GM18526 (cell line): ENCODE measurements around the gene SERPINB6.

Source experiments
- POLR2A ChIP-seq: IDR thresholded peaks from 3 replicates; pipeline ENCODE4 v1.6.1; 2011; ENCODE audit not compliant: insufficient read length; ENCODE audit errors: extremely low read depth

The SERPINB6 gene

DNA sequence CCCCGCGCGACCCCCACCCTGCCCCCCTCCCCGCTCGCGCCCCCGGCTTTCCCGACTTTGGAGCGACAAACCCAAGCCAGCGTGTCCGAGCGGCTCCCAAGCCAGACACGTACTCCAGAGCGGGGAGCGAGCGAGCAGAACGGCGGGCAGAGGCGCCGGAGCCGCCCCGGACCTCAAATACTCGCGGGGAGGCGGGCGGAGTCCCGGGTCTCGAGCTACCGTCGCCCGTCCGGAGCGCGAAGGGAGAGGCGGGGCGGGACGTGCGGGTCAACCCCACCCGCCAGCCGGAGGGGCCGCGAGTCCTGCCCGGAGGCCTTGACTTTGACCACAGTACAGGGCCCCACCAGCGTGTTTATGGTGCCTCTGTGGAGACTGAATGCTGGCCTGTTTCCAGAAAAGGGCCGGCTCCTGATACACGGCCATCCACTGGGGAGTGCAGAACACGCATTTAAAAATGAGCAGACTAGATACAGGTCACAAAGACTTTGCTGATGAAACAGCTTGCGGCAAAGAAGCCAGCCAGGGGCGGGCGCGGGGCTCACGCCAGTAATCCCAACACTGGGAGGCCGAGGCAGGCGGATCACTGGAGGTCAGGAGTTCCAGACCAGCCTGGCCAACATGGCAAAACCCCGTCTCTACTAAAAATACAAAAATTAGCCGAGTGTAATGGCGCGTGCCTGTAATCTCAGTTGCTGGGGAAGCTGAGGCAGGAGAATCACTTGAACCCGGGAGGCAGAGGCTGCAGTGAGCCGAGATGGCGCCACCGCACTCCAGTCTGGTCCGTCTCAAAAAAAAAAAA lies at the start of gene SERPINB6:
Gene SERPINB6, minus strand, starts transcription at position 148 of the 799 bp plus-strand sequence. CDS start 12,235 bp downstream, outside the sequence.
- no peak for TF ChIP-seq POLR2A

DNA sequence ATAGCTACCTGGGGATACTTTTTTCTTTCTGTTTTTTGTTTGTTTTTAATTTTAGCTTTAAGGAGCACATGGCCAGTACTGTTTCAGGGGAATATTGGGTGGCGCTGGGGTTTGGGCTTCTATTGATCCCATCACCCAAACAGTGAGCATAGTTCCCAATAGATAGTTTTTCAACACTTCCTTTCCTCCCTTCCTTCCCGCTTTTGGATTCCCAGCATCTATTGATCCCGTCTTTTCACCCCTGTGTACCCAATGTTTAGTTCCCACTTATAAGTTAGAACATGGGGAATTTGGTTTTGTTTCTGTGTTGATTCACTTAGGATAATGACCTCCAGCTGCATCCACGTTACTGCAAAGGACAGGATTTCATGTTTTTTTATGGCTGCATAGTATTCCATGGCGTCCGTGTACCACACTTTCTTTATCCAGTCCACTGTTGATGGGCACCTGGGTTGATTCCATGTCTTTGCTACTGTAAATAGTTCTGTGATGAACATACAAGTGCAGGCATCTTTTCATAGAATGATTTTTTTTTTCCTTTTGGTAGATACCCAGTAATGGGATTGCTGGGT lies 48.5 kb upstream of the SERPINB6 start:
- no peak for TF ChIP-seq POLR2A

DNA sequence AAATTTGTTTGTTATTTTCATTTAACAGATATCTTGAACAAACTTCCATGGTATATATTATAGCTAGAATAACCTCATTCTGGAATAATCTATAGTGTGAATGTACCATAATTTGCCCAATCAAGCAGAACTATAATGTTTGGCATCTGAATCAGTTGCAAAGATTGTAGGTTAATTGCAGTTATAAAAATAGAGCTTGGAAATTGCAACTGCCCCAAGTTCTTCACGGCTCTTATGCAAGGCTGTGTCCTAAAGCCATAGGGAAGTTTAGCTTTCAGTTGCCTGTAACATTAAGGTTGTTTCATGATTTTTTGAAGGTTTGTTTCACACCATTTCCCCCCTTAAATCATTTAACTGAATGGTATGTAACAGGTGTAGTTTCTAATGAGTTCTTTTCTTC lies 47.7 kb upstream of the SERPINB6 start:
- TF ChIP-seq POLR2A, result no peak

DNA sequence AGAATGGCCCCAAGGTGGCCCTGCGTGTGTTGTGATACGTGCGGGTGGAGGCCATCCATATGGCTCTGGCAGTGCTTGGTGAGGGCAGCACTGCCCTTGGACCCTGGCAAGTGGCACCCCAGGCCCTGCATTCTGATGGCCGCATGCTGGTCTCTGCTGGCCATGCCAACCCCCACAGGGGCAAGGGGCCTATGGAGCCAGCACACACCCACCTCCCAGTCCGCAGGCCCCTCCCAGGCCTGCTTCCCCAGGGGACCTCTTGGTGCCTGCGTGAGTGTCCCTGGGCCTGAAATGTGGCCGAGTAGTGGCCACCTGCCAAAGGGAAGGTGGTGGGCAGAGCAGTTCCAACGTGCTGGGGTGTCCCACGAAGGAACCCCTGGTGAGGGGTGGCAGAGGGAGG lies 45.9 kb upstream of the SERPINB6 start:
- TF ChIP-seq POLR2A, result no peak

DNA sequence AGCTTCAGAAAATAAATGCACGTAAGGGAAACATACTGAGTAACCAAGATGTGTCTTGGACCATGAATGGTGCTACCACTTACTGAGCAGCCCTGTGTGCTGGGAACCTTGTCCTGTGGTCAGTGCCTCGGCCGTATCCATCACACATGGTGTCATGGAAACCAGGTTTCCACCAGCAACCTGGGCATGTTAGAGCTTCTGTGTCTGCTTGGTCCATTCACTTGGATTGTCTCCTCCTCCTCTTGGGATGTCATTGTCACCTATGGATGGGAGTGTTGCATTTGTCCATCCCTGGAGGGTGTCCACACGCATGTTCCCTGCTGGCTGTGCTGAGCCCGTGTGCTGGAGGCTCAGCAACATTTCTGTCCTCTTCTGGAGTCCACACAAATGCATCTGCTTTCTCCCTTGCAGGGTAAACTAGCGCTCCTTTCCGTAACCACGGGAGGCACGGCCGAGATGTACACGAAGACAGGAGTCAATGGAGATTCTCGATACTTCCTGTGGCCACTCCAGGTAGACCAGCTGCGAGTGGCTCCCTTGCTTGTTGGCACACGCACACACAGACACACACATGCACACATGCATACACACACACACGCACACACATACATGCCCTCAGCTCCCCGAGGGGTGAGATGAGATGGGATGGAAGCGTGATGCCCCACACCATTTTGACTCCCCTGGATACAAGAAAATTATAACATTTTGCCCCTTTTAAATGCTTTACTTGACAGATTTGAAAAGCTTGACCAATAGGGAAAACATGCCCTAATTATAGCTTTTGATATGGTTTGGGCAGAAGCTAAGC lies 45.3 kb upstream of the SERPINB6 start:
- no peak for TF ChIP-seq POLR2A

DNA sequence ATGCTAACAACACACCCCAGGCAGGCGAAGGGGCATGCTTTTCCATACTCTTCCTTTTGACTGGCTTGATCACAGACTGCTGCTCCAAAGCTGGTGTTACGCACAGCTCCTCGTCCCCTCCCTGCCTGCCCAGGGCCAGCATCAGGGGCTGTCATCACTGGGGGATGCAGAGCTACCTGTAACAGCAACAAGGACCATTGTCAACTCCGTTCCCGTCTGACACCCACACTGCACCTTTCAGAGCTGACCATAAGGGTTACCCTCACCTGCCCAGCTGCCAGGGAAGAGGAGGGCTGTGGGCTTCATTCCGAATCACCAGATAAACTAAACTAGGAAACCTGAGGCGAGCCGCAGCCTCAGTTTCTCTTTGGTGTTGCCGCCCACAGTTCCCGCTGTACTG lies 43.8 kb upstream of the SERPINB6 start:
- no peak for TF ChIP-seq POLR2A

DNA sequence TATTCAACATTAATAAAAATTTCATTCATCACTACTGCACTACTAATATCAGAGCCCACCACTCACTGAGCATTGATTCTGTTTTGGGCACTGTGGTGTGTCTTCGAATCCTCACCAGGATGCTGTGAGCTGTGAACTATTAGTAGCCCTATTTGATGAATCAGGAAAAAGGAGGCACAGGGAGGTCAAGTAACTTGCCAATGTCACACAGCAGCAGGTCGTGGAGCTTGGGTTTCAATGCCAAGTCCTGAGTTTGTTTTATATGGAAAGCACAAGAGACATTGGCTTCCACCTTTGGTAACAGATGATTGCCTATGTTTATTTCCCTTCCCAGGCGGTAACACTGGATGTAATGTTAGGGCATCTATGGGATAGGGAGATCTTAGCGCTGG lies 43.3 kb upstream of the SERPINB6 start:
- no peak for TF ChIP-seq POLR2A

DNA sequence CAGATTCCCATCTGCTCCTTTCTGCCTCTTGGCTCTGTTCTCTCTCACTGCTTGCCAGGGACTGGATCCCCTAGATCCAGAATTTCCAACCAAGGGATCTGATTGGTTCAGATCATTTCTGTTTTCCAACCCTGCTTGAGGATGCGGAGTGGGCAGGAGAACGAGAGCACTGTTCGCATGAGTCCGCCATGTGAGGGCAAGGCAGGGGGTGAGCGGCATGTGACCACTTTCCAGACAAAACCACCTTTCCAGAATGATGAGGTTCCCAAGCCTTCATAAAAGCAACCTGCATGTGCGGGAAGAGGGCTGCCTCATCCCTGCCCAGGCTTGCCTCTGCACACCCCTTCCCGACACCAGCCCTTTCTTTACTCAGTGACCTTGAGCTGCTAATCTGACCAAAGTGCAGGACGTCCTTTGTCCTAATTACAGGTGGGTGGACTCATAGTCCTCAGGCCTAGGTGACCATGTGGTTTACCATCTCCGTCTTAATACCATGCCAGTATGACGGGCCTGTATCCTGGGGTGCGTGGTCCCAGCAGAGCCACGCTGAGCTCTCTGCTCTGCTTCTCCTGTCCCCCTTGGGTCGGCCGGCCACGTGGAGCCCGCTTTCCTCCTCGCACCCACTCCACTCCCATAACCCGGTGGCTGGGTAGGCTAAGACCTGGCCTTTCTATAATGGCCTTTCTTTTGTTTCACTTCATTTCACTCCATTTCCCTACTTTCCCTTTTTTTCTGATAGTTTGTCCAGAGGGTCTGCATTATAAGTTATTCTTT lies 42.7 kb upstream of the SERPINB6 start:
- TF ChIP-seq POLR2A, result no peak

DNA sequence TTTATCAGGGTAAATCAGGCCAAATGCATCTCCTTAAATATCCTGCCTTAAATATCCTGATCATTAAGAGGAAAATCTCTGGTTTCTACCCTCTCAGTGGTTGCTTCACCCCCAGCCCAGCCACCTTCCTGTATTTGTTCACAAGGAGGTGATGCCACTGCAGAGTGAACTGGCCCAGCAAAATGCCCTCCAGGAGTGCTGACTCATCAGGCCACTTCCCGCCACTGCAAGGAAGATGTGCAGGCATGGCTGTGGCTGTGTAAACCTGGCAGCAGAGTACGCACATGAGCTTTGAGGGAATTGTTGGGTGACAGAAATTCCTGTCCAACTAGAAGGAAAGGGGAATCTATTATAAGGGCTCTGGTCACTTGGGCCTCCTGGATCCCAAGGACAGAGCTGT lies 42.1 kb upstream of the SERPINB6 start:
- TF ChIP-seq POLR2A, result no peak

DNA sequence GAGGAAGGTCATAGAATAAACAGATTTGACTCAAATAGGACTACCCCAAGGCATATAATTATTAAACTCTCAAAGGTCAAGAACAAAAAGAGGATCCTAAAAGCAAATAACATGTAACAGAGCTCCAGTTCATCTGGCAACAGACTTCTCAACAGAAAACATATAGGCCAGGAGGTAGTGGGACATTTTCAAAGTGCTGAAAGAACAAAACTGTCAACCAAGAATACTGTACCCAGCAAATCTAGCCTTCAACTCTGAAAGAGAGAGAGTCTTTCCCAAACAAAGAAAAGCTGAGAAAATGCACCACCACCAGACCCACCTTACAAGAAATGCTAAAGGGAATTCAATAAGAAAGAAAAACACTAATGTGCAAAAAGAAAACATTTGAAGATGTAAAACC lies 40.2 kb upstream of the SERPINB6 start:
- no peak for TF ChIP-seq POLR2A

DNA sequence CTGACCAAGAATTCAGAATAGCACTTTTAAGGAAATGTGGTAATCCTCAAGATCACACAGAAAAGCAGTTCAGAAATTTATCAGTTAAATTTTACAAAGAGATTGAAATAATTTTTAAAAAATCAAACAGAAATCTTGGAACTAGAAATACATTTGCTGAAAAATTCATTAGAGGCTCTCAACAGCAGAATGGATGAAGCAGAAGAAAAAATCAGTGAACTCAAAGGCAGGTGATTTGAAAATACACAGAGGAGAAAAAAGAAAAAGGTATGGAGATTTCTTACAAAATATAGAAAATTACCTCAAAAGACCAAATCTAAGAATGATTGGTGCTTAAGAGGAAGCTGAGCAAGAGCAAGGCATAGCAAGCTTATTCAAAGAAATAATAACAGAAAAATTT lies 39.8 kb upstream of the SERPINB6 start:
- no peak for TF ChIP-seq POLR2A

DNA sequence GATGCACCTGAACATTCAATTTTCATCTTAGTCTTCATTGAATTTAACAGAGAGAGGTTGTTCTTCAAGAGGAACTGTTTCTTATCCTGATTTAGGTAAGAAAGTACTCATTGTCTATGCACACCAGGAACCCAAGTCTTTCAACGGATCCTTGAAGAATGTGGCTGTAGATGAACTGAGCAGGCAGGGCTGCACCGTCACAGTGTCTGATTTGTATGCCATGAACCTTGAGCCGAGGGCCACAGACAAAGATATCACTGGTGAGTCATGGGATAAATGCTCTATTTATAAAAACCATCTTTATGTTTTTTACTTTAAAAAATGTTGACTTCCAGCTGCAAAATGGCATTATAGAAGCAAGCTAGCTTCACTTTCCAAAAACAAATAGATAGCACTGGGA lies 38.6 kb upstream of the SERPINB6 start:
- TF ChIP-seq POLR2A, result no peak

DNA sequence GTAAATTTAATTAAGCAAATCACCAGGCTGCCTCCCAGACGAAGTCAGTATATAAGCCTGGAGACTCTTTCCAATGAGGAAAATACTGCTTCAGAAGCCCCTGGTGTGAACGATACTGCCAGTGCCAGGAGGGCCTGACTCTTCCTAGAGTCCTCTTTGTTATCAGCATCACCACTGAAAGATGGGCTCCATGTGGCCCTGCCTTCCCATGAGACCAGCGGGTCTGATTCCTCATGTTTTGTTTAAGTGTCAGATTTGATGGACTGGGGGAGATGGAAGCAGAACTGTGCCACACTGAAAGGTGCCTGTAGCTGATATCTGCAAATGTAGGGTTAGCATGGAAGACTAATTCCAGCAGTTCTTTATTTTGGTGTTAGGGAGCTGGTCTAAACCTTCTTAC lies 36.2 kb upstream of the SERPINB6 start:
- no peak for TF ChIP-seq POLR2A

DNA sequence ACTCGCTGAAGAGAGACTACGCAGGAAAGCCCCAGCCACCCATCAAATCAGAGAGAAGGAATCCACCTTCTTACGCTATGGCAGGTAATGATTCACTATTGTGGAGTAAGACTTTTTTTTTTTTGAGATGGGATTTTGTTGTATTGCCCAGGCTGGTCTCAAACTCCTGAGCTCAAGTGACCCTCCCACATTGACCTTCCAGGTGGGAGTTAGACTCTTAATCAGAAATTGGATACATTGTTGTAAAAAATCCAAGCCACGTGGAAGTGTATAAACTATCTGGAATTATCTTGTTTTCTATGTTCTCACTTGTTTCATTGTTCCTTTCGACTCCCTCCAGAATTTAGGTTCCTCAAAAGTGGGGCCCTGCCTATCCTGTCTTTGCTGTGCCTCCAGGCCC lies 35.1 kb upstream of the SERPINB6 start:
- no peak for TF ChIP-seq POLR2A

DNA sequence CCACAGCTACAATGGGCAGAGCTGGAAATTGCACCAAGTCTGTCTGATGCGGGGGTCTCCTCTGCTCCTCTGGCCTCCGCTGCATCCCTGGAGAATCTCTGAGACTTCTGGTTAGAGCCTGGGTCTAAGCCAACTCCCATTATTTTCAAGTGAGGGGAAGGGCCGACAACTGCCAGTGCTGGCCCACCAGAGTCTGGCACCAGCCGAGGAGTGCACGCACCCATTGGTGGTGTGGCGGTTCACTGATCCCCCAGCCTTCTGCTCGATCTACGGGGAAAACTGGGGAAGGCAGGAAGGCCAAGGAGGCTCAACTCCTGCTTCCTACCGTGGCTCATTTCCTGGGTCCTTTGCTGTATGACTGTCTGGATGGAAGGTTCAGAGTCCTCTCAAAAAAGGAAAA lies 34.5 kb upstream of the SERPINB6 start:
- TF ChIP-seq POLR2A, result no peak

DNA sequence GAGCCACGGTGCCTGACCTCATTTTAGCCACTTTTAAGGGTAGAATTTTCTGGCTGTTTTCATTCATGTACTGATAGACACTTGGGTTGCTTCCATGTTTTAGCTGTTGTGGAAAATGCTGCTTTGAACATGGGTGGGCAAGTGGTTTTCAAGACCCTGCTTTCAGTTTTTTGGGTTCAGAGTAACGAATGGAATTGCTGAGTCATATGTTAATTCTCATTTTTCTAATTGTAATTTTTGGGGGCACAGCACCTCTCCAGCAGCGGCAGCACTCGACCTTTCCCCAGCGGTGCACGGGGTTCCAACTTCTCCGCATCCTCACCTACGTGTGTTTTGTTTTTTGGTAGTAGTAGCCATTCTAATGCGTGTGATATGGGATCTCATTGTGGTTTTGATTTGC lies 33.7 kb upstream of the SERPINB6 start:
- no peak for TF ChIP-seq POLR2A

DNA sequence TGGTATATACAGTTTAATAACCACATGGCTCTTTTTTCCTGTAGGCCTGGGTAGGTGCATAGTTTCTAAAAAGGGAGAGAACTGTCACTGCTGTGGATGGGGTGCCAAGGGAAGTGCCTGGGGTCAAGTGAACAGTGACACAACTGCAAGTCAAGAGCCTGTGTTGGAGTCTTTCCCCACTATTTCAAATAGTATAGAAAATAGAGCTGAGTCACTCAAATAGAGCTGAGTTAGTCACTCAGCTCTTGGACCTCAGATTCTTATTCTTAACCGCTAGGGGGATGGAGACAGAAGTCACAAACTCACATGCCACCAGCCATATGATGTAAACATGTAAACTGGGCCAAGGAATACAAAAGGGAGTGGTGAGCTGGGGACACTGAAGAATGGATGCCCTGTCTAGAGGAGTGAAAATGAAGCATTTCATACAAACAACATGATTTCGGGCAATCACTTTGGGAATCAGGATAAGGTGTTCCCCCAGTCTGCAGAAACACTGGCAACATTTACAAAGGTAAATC lies 30.5 kb upstream of the SERPINB6 start:
- TF ChIP-seq POLR2A, result no peak
